ENCODE measurements around the gene CHIT1. TPM values are rescaled to one million over a fixed set of nuclear protein-coding genes. Genes with fewer than 3 reads are reported as not detected.

The CHIT1 gene
- polyA plus RNA-seq, 1 donor from 2014 or later: not detected

DNA sequence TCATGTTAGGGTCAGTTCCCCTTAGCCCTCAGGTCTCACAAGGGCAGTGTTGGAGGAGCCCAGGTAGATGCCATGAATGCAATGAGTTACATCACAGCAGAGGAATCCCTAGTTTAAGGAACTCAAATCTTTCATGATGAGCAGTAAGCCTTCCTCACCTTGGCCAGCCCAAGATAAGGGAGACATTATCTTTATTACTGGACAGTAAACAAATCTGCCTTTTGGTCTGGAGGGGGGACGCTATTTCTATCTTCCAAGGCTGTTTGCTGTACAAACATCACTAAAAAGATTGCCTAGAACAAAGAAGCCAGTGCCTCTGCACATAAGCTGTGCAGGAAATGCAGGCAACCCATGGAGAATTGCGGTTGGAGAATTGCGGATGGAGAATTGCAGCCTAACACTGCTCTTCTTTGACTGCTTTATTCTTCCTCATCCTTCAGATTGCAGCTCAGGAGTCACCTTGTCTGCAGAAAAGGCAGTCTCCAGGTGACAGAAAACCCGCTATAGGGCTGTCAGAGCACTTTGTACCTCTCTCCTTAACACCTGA, 40.7 kb downstream of the CHIT1 start:
- H3K27ac ChIP-seq (ENCODE audit: low read length): no peak overlapping the region
- no peaks in the 10 kb centered on the region for H3K9me3 ChIP-seq (ENCODE audit: low read length)
- no peaks in the 10 kb centered on the region for H3K9me2 ChIP-seq (ENCODE audit: insufficient read depth, low read length)
- no peak overlapping the region for H3K4me2 ChIP-seq (ENCODE audit: low read length)
- H3K79me2 ChIP-seq (replicated peaks; ENCODE audit: insufficient read depth, low read length): no peaks in the 10 kb centered on the region
- no peak overlapping the region for H3K9ac ChIP-seq (ENCODE audit: low read length)
- no peaks in the 10 kb centered on the region for H3F3A ChIP-seq (ENCODE audit: insufficient read depth, low read length, poor library complexity, severe bottlenecking)
- H4K20me1 ChIP-seq (ENCODE audit: insufficient read depth): no peaks in the 10 kb centered on the region
- no peak overlapping the region for H3K4me3 ChIP-seq (ENCODE audit: low read length)
- H3K36me3 ChIP-seq (ENCODE audit: insufficient read depth, low read length): no peaks in the 10 kb centered on the region
- no peak overlapping the region for H2AFZ ChIP-seq (ENCODE audit: low read depth, low read length)
- no peak for TF ChIP-seq EZH2 (IDR thresholded peaks at IDR 0.05; ENCODE audit: borderline replicate concordance, insufficient read depth, low read length, poor library complexity, severe bottlenecking)
- TF ChIP-seq RAD21 (conservative IDR thresholded peaks at IDR 0.05): no peak
- TF ChIP-seq, protein P1, sequence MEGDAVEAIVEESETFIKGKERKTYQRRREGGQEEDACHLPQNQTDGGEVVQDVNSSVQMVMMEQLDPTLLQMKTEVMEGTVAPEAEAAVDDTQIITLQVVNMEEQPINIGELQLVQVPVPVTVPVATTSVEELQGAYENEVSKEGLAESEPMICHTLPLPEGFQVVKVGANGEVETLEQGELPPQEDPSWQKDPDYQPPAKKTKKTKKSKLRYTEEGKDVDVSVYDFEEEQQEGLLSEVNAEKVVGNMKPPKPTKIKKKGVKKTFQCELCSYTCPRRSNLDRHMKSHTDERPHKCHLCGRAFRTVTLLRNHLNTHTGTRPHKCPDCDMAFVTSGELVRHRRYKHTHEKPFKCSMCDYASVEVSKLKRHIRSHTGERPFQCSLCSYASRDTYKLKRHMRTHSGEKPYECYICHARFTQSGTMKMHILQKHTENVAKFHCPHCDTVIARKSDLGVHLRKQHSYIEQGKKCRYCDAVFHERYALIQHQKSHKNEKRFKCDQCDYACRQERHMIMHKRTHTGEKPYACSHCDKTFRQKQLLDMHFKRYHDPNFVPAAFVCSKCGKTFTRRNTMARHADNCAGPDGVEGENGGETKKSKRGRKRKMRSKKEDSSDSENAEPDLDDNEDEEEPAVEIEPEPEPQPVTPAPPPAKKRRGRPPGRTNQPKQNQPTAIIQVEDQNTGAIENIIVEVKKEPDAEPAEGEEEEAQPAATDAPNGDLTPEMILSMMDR (IDR thresholded peaks at IDR 0.05; ENCODE audit: poor library complexity, severe bottlenecking): no peak
- H3K27me3 ChIP-seq (ENCODE audit: insufficient read depth, low read depth, low read length): no peaks in the 10 kb centered on the region

DNA sequence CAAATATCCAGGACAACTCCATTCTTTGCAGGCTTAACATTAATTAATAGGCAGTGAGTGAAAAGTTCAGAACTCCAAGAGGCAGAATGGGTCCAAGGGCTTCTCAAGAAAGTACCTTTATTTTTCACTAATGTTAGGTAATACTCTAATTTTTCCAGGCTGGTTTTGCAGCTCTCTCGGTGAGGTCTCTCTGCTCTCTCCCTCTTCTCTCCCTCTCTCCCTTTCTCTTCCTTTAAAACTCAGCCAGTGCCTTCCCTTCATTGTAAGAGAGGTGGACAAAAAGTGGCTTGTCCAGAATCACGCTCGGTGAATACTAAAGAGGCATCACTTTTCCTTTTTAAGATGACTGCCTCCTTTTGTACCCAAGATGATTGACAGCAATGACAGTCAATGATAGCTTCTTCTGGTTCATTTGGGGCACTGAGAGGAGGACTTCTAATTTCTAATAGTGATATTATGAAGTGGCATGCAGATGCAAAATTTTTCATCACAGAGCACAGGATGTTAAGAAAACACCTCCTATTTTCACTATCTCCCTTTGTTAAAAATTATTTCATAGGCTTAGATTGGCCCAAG, 41.7 kb downstream of the CHIT1 start:
- no peak overlapping the region for H3K4me3 ChIP-seq (ENCODE audit: low read length)
- H3K79me2 ChIP-seq (replicated peaks; ENCODE audit: insufficient read depth, low read length): no peaks in the 10 kb centered on the region
- no peak overlapping the region for H3K27ac ChIP-seq (ENCODE audit: low read length)
- TF ChIP-seq TAF1 (IDR thresholded peaks at IDR 0.05; ENCODE audit: low read depth) (no peak), EZH2 (IDR thresholded peaks at IDR 0.05; ENCODE audit: borderline replicate concordance, insufficient read depth, low read length, poor library complexity, severe bottlenecking) (no peak), EP300 (conservative IDR thresholded peaks at IDR 0.05; ENCODE audit: poor library complexity, severe bottlenecking) (no peak), MXI1 (conservative IDR thresholded peaks at IDR 0.05; ENCODE audit: poor library complexity, severe bottlenecking) (no peak), REST (IDR thresholded peaks at IDR 0.05; ENCODE audit: borderline replicate concordance) (no peak), POLR2AphosphoS5 (IDR thresholded peaks at IDR 0.05) (no peak), SMC3 (conservative IDR thresholded peaks at IDR 0.05; ENCODE audit: poor library complexity) (no peak), RAD21 (conservative IDR thresholded peaks at IDR 0.05) (no peak)
- TF ChIP-seq, protein P1 (IDR thresholded peaks at IDR 0.05; ENCODE audit: poor library complexity, severe bottlenecking): no peak
- H3K9me3 ChIP-seq (ENCODE audit: low read length): no peaks in the 10 kb centered on the region
- H3K9me2 ChIP-seq (ENCODE audit: insufficient read depth, low read length): no peaks in the 10 kb centered on the region
- H3K27me3 ChIP-seq (ENCODE audit: insufficient read depth, low read depth, low read length): no peaks in the 10 kb centered on the region
- H2AFZ ChIP-seq (ENCODE audit: low read depth, low read length): no peak overlapping the region
- no peaks in the 10 kb centered on the region for H3F3A ChIP-seq (ENCODE audit: insufficient read depth, low read length, poor library complexity, severe bottlenecking)
- H4K20me1 ChIP-seq (ENCODE audit: insufficient read depth): no peaks in the 10 kb centered on the region
- H3K9ac ChIP-seq (ENCODE audit: low read length): no peak overlapping the region
- no peak overlapping the region for H3K4me2 ChIP-seq (ENCODE audit: low read length)
- no peaks in the 10 kb centered on the region for H3K36me3 ChIP-seq (ENCODE audit: insufficient read depth, low read length)
